Measurements from ENCODE around the gene SEMA6A. TPM values are rescaled to one million over a fixed set of nuclear protein-coding genes. Genes with fewer than 3 reads are reported as not detected.

Gene SEMA6A
- total and polyA plus RNA-seq, 9 of the 15 experiments (the other 6 are each of a cell fraction or from before 2014, with no cell fraction given): 0.04 to 0.42 (median 0.18) TPM; not detected in 5

GRCh38 chr5:116428966-116429365, 145.7 kb downstream of the SEMA6A start:
- BruUV-seq (replicated peaks): no TSS peak
- ATAC-seq: no peak
- no peak for TF ChIP-seq NR3C1 (CRISPR knock-in tag; IDR thresholded peaks at IDR 0.05)
- TF ChIP-seq CREBBP (IDR thresholded peaks at IDR 0.05; ENCODE audit: low read depth, low read length): no peak
- TF ChIP-seq, protein P1, sequence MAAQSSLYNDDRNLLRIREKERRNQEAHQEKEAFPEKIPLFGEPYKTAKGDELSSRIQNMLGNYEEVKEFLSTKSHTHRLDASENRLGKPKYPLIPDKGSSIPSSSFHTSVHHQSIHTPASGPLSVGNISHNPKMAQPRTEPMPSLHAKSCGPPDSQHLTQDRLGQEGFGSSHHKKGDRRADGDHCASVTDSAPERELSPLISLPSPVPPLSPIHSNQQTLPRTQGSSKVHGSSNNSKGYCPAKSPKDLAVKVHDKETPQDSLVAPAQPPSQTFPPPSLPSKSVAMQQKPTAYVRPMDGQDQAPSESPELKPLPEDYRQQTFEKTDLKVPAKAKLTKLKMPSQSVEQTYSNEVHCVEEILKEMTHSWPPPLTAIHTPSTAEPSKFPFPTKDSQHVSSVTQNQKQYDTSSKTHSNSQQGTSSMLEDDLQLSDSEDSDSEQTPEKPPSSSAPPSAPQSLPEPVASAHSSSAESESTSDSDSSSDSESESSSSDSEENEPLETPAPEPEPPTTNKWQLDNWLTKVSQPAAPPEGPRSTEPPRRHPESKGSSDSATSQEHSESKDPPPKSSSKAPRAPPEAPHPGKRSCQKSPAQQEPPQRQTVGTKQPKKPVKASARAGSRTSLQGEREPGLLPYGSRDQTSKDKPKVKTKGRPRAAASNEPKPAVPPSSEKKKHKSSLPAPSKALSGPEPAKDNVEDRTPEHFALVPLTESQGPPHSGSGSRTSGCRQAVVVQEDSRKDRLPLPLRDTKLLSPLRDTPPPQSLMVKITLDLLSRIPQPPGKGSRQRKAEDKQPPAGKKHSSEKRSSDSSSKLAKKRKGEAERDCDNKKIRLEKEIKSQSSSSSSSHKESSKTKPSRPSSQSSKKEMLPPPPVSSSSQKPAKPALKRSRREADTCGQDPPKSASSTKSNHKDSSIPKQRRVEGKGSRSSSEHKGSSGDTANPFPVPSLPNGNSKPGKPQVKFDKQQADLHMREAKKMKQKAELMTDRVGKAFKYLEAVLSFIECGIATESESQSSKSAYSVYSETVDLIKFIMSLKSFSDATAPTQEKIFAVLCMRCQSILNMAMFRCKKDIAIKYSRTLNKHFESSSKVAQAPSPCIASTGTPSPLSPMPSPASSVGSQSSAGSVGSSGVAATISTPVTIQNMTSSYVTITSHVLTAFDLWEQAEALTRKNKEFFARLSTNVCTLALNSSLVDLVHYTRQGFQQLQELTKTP (IDR thresholded peaks at IDR 0.05; ENCODE audit: low read depth in 1 of 2, partially characterized antibody in 2 of 2): no peak
- TF ChIP-seq ZNF175 (CRISPR knock-in tag; IDR thresholded peaks at IDR 0.05; ENCODE audit: low read depth): no peak
- TF ChIP-seq CC2D1A (IDR thresholded peaks at IDR 0.05): no peak
- TF ChIP-seq HMGXB4 (CRISPR knock-in tag; IDR thresholded peaks at IDR 0.05): no peak
- TF ChIP-seq, protein P2, sequence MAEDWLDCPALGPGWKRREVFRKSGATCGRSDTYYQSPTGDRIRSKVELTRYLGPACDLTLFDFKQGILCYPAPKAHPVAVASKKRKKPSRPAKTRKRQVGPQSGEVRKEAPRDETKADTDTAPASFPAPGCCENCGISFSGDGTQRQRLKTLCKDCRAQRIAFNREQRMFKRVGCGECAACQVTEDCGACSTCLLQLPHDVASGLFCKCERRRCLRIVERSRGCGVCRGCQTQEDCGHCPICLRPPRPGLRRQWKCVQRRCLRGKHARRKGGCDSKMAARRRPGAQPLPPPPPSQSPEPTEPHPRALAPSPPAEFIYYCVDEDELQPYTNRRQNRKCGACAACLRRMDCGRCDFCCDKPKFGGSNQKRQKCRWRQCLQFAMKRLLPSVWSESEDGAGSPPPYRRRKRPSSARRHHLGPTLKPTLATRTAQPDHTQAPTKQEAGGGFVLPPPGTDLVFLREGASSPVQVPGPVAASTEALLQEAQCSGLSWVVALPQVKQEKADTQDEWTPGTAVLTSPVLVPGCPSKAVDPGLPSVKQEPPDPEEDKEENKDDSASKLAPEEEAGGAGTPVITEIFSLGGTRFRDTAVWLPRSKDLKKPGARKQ (CRISPR knock-in tag; IDR thresholded peaks at IDR 0.05): no peak
- no peak for TF ChIP-seq ZNF695 (CRISPR knock-in tag; IDR thresholded peaks at IDR 0.05)
- H3K9me1 ChIP-seq (ENCODE audit: control insufficient read depth, insufficient read depth, low read length): no peaks in the 10 kb centered on the region
- no peak overlapping the region for H2AFZ ChIP-seq (ENCODE audit: low read depth, low read length)
- no peak for DNase-seq (ENCODE audit: extremely low read depth in 1 of 4, low spot score in 3 of 4)
- H3K4me1 ChIP-seq (replicated peaks in 1 of 2; ENCODE audit: control insufficient read depth in 2 of 2, insufficient read depth in 2 of 2, low read length in 2 of 2): no peaks in the 10 kb centered on the region
- 10% methylated on average over 2 of the region's 2 CpGs for WGBS (ENCODE audit: insufficient coverage, low coverage, missing lambda C conversion rate)
- no peak overlapping the region for H3K27ac ChIP-seq (ENCODE audit: extremely low read depth, low read depth, low read length)
- ChIA-PET CTCF (ENCODE audit: low intra/inter-chr PET ratio) (no interaction called here), POLR2A (interaction anchor here (0.8 kb wide), 1 partner anchor 241 kb away, joined by 3 read pairs; no protein-coding TSS in a partner anchor)
- no peaks in the 10 kb centered on the region for H3K9me3 ChIP-seq (replicated peaks; ENCODE audit: control insufficient read depth, insufficient read depth, low read depth, low read length)
- no peaks in the 10 kb centered on the region for H4K20me1 ChIP-seq (replicated peaks; ENCODE audit: control insufficient read depth, insufficient read depth, low read length)
- in situ Hi-C loops (cut with MboI): no loop called here
- H3K36me3 ChIP-seq (ENCODE audit: control insufficient read depth, insufficient read depth, low read length): no peaks in the 10 kb centered on the region
- no peaks in the 10 kb centered on the region for H3K79me2 ChIP-seq (ENCODE audit: control insufficient read depth, insufficient read depth, low read length)
- intact Hi-C loops (cut with micrococcal nuclease): loop anchor here (5.0 kb wide), 1 partner anchor 292 kb away; no protein-coding TSS in a partner anchor
- no peak overlapping the region for H3K4me2 ChIP-seq (ENCODE audit: insufficient read depth, low read length)
- no peaks in the 10 kb centered on the region; a peak in 1 of 5 replicates for H3K27me3 ChIP-seq (ENCODE audit: control insufficient read depth in 2 of 2, insufficient read depth in 2 of 2, low read length in 2 of 2)
- H3K9ac ChIP-seq (ENCODE audit: insufficient read depth in 1 of 2, low read depth in 2 of 2, low read length in 2 of 2): no peak overlapping the region
- H3K4me3 ChIP-seq: no peak overlapping the region
- FAIRE-seq: no peak

Measured in K562 (cell line).